HG03442 (cell line): Measurements from ENCODE around the gene NR2C2.
A peak's percentile ranks its signal among the peaks of the same experiment; 100 is the strongest.
"Not testable (repeated sequence)": the region's sequence is repeated elsewhere in the genome, so short reads cannot be mapped to it uniquely, and the experiment has no call there.

Source experiments
- ATAC-seq: cut with Tn5 transposase; IDR thresholded peaks from one replicate; pipeline ENCODE4 v1.9.1; 2021; ENCODE audit warnings: mild to moderate bottlenecking, moderate library complexity; ENCODE audit not compliant: unreplicated experiment

The NR2C2 gene

GRCh38 chr3:14947100-14947885 lies at the start of gene NR2C2:
Gene NR2C2, plus strand, starts transcription at chr3:14947583. Its CDS starts 56,332 bp downstream, at chr3:15003915.
- peak; percentile 54 for ATAC-seq

- no peak for ATAC-seq
These were observed 48.5 kb upstream of the NR2C2 start for GRCh38 chr3:14898929-14899328.

GRCh38 chr3:14899993-14900618 lies 47.3 kb upstream of the NR2C2 start:
- no peak for ATAC-seq

- ATAC-seq = no peak
These were observed 46.2 kb upstream of the NR2C2 start for GRCh38 chr3:14900881-14901873.

GRCh38 chr3:14902719-14903118 lies 44.7 kb upstream of the NR2C2 start:
- ATAC-seq = no peak

- ATAC-seq = not testable (repeated sequence)
These were observed 43.9 kb upstream of the NR2C2 start for GRCh38 chr3:14903501-14903900.

- ATAC-seq = no peak
These were observed 42.2 kb upstream of the NR2C2 start for GRCh38 chr3:14905055-14905657.

GRCh38 chr3:14906355-14906971 lies 40.9 kb upstream of the NR2C2 start:
- no peak for ATAC-seq

GRCh38 chr3:14907043-14907966 lies 40.1 kb upstream of the NR2C2 start:
- no peak for ATAC-seq

GRCh38 chr3:14909250-14909649 lies 38.1 kb upstream of the NR2C2 start:
- ATAC-seq = no peak

- ATAC-seq = no peak
These were observed 35.7 kb upstream of the NR2C2 start for GRCh38 chr3:14911651-14912050.

- no peak for ATAC-seq
These were observed 34.1 kb upstream of the NR2C2 start for GRCh38 chr3:14913071-14913925.

GRCh38 chr3:14913926-14914778 lies 33.2 kb upstream of the NR2C2 start:
- ATAC-seq = no peak

- ATAC-seq = no peak
These were observed 32.6 kb upstream of the NR2C2 start for GRCh38 chr3:14914779-14915117.

GRCh38 chr3:14915636-14916222 lies 31.7 kb upstream of the NR2C2 start:
- ATAC-seq = no peak

- ATAC-seq = no peak
These were observed 29.0 kb upstream of the NR2C2 start for GRCh38 chr3:14918356-14918860.

GRCh38 chr3:14920536-14920935 lies 26.8 kb upstream of the NR2C2 start:
- ATAC-seq = no peak
